HepG2 (cell line): Measurements from ENCODE around the gene UBR1. TPM values are rescaled to one million over a fixed set of nuclear protein-coding genes. Genes with fewer than 3 reads are reported as not detected.

Experiments
- AHDC1 ChIP-seq: sonication (generic); formaldehyde crosslinking; IDR thresholded peaks from 2 replicates; pipeline ENCODE4 v1.5.1; 2020; ENCODE audit warnings: mild to moderate bottlenecking, missing genetic modification reagents, borderline replicate concordance
- ATF6 ChIP-seq: sonication (generic); formaldehyde crosslinking; conservative IDR thresholded peaks from 2 replicates; pipeline ENCODE4 v1.4.0; 2020; ENCODE audit warnings: missing genetic modification reagents
- MYPOP ChIP-seq: sonication (generic); formaldehyde crosslinking; IDR thresholded peaks from 2 replicates; pipeline ENCODE4 v1.8.1; 2023; ENCODE audit warnings: mild to moderate bottlenecking, moderate library complexity, missing genetic modification reagents
- RELA ChIP-seq: sonication (generic); formaldehyde crosslinking; IDR thresholded peaks from 2 replicates; pipeline ENCODE4 v1.4.0; 2020; ENCODE audit warnings: missing genetic modification reagents
- TSC22D2 ChIP-seq: sonication (generic); formaldehyde crosslinking; IDR thresholded peaks from 2 replicates; pipeline ENCODE4 v1.5.1; 2020; ENCODE audit warnings: missing genetic modification reagents, mild to moderate bottlenecking, borderline replicate concordance
- XRCC5 ChIP-seq: fragments of 200-400 bp; formaldehyde crosslinking; optimal IDR thresholded peaks from 2 replicates; pipeline ENCODE3; 2017; ENCODE audit warnings: mild to moderate bottlenecking, low read length
- ZBTB34 ChIP-seq: sonication (generic); formaldehyde crosslinking; IDR thresholded peaks from 2 replicates; pipeline ENCODE4 v1.8.0; 2022; ENCODE audit warnings: mild to moderate bottlenecking, missing genetic modification reagents
- ZBTB42 ChIP-seq: sonication (generic); formaldehyde crosslinking; IDR thresholded peaks from 2 replicates; pipeline ENCODE4 v1.5.0; 2020; ENCODE audit warnings: mild to moderate bottlenecking, missing genetic modification reagents
- ZC3H4 ChIP-seq: sonication (generic); formaldehyde crosslinking; IDR thresholded peaks from 2 replicates; pipeline ENCODE4 v1.4.0; 2020; ENCODE audit warnings: missing genetic modification reagents, borderline replicate concordance
- ZNF354B ChIP-seq: sonication (generic); formaldehyde crosslinking; IDR thresholded peaks from 2 replicates; pipeline ENCODE4 v1.8.0; 2022; ENCODE audit warnings: mild to moderate bottlenecking, missing genetic modification reagents
- ZNF589 ChIP-seq: sonication (generic); formaldehyde crosslinking; conservative IDR thresholded peaks from 2 replicates; pipeline ENCODE4 v1.8.0; 2022; ENCODE audit warnings: mild to moderate bottlenecking, moderate library complexity, missing genetic modification reagents
- ZNF597 ChIP-seq: sonication (generic); formaldehyde crosslinking; IDR thresholded peaks from 2 replicates; pipeline ENCODE4 v1.5.0; 2020; ENCODE audit warnings: missing genetic modification reagents
- ZNF800 ChIP-seq: sonication (generic); formaldehyde crosslinking; IDR thresholded peaks from 2 replicates; pipeline ENCODE4 v1.4.0; 2020; ENCODE audit warnings: missing genetic modification reagents
- ZSCAN21 ChIP-seq: sonication (generic); formaldehyde crosslinking; IDR thresholded peaks from 2 replicates; pipeline ENCODE4 v1.8.0; 2022; ENCODE audit warnings: mild to moderate bottlenecking, missing genetic modification reagents, moderate library complexity, borderline replicate concordance
- polyA plus RNA-seq, 8 experiments: library from polyadenylated mRNA; depleted of rRNA in 3 of 8; stranded (reverse) in 7 of 8; unstranded in 1 of 8; fragments of >200 nt; fragmentation: Illumina TruSeq in 4 of 8; extraction: Trizol in 4 of 8; gene quantifications; 2 replicates each; pipeline versions ENCODE4 v1.2.1 to v1.2.3, GENCODE V29; 2011 to 2016; ENCODE audit warnings: low read depth in 4 of 8, missing spikeins in 1 of 8, mixed read lengths in 1 of 8; ENCODE audit not compliant: insufficient read depth in 1 of 8
- total RNA-seq, 5 experiments: library from RNA; depleted of rRNA; stranded (reverse); fragments of >200 nt; fragmentation: Illumina TruSeq; extraction: Trizol; gene quantifications; 2 replicates each; pipeline ENCODE4 v1.2.3, GENCODE V29; 2016; ENCODE audit warnings: low read depth in 1 of 5

Gene UBR1
- total and polyA plus RNA-seq, 2 of the 13 experiments (the other 11 are each of a cell fraction or from before 2014, with no cell fraction given): 6.4 to 18.0 TPM

- TF ChIP-seq ZNF354B (no peak), ZNF597 (CRISPR knock-in tag) (no peak), ZBTB42 (CRISPR knock-in tag) (no peak), AHDC1 (CRISPR knock-in tag) (no peak), XRCC5 (peak; percentile 83), MYPOP (CRISPR knock-in tag) (peak; percentile 49; the same call in 1 of the 2 replicates), ZC3H4 (CRISPR knock-in tag) (no peak), TSC22D2 (CRISPR knock-in tag) (no peak), ZNF800 (CRISPR knock-in tag) (0 out of 2 replicates have a peak, but pooled peaks have one; percentile 48), ZSCAN21 (CRISPR knock-in tag) (0 out of 2 replicates have a peak, but pooled peaks have one; percentile 14), ATF6 (no peak), RELA (CRISPR knock-in tag) (no peak), ZBTB34 (CRISPR knock-in tag) (no peak), ZNF589 (no peak)
These were observed 185.1 kb downstream of the UBR1 start, which contains the start of gene TTBK2 (continued) for GRCh38 chr15:42920519-42921341.
